DOHH2 (cell line): ENCODE measurements around the gene HMCES.

Source experiments
- H3F3A ChIP-seq: fragments of 200-600 bp; sonication (generic), shearing (Covaris generic); 2 replicates; pipeline ENCODE4 v1.6.0; 2016; ENCODE audit warnings: antibody characterized with exemption, mild to moderate bottlenecking; ENCODE audit not compliant: control insufficient read depth, insufficient read depth
- H3K27ac ChIP-seq: fragments of 200-600 bp; sonication (generic); 2 replicates; pipeline ENCODE4 v1.5.1; 2014; ENCODE audit warnings: low read depth, mild to moderate bottlenecking, low read length, moderate library complexity
- H3K27me3 ChIP-seq: fragments of 200-600 bp; sonication (generic); 2 replicates; pipeline ENCODE4 v1.6.1; 2014; ENCODE audit warnings: mild to moderate bottlenecking, low read length, mixed read lengths; ENCODE audit not compliant: control insufficient read depth
- H3K36me3 ChIP-seq: fragments of 200-600 bp; sonication (generic); 2 replicates; pipeline ENCODE4 v1.6.1; 2014; ENCODE audit warnings: mild to moderate bottlenecking, low read length, moderate library complexity, mixed read lengths; ENCODE audit not compliant: control insufficient read depth
- H3K4me1 ChIP-seq: fragments of 200-600 bp; sonication (generic); 2 replicates; pipeline ENCODE4 v1.6.1; 2014; ENCODE audit warnings: mild to moderate bottlenecking, low read length, mixed read lengths; ENCODE audit not compliant: control insufficient read depth
- H3K4me2 ChIP-seq: fragments of 200-600 bp; sonication (generic); 2 replicates; pipeline ENCODE4 v1.6.0; 2014; ENCODE audit warnings: mild to moderate bottlenecking, low read length, moderate library complexity
- H3K4me3 ChIP-seq: fragments of 200-600 bp; sonication (generic); 2 replicates; pipeline ENCODE4 v1.5.1; 2014; ENCODE audit warnings: mild to moderate bottlenecking, low read length, mixed read lengths
- H3K79me2 ChIP-seq: fragments of 200-600 bp; sonication (generic); 2 replicates; pipeline ENCODE4 v1.6.1; 2014; ENCODE audit warnings: mild to moderate bottlenecking, low read length, mixed read lengths; ENCODE audit not compliant: control insufficient read depth
- H3K9me2 ChIP-seq: fragments of 200-600 bp; sonication (generic); replicated peaks from 2 replicates; pipeline ENCODE4 v1.6.1; 2014; ENCODE audit warnings: mild to moderate bottlenecking, low read length, mixed read lengths; ENCODE audit not compliant: control insufficient read depth
- H3K9me3 ChIP-seq: fragments of 200-600 bp; sonication (generic); 2 replicates; pipeline ENCODE4 v1.6.1; 2014; ENCODE audit warnings: antibody characterized with exemption, low read length, mixed read lengths; ENCODE audit not compliant: control insufficient read depth, insufficient read depth
- H4K20me1 ChIP-seq: fragments of 200-600 bp; sonication (generic); 2 replicates; pipeline ENCODE4 v1.6.0; 2014; ENCODE audit warnings: low read depth, mild to moderate bottlenecking, antibody characterized with exemption, low read length, moderate library complexity; ENCODE audit not compliant: control insufficient read depth, insufficient read depth
- EZH2phosphoT487 ChIP-seq: fragments of 200-600 bp; sonication (generic); IDR thresholded peaks from 2 replicates; pipeline ENCODE4 v1.6.1; 2017; ENCODE audit warnings: borderline replicate concordance, mild to moderate bottlenecking, antibody characterized with exemption, low read length, moderate library complexity, mixed read lengths
- TF ChIP-seq, protein P1 (sequence below): fragments of 200-600 bp; sonication (generic); IDR thresholded peaks from one replicate; pipeline ENCODE4 v1.5.1; 2014; ENCODE audit warnings: antibody characterized with exemption, mild to moderate bottlenecking, low read depth, low read length; ENCODE audit not compliant: poor library complexity, severe bottlenecking

The HMCES gene

DNA sequence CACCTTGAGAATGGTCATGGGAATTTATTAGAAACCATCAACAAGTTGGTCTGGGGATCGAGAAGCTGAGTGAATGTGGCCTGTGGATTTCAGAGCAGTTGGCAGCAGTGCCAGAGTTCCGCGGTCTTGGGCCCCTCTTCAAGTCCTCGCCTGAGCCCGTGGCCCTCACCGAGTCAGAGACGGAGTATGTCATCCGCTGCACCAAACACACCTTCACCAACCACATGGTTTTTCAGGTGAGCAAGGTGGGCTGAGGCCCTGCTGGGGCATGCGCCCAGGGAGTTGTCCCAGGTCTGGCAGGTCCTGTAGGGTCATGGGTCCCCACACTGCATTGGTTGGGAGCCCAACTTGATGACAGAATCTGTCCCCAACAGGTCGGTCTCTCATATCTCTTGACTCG lies 7.0 kb upstream of the HMCES start:
- Histone ChIP-seq H3K27ac (no peak overlapping the region), H3K79me2 (no peaks in the 10 kb centered on the region), H3F3A (peaks cover 15% of the 10 kb centered on the region), H3K9me2 (no peaks in the 10 kb centered on the region), H3K9me3 (no peaks in the 10 kb centered on the region), H3K36me3 (peaks cover 89% of the 10 kb centered on the region), H3K4me2 (no peak overlapping the region), H3K4me3 (no peak overlapping the region), H3K27me3 (no peaks in the 10 kb centered on the region), H3K4me1 (peaks cover 38% of the 10 kb centered on the region), H4K20me1 (no peaks in the 10 kb centered on the region)
- TF ChIP-seq, protein P1, sequence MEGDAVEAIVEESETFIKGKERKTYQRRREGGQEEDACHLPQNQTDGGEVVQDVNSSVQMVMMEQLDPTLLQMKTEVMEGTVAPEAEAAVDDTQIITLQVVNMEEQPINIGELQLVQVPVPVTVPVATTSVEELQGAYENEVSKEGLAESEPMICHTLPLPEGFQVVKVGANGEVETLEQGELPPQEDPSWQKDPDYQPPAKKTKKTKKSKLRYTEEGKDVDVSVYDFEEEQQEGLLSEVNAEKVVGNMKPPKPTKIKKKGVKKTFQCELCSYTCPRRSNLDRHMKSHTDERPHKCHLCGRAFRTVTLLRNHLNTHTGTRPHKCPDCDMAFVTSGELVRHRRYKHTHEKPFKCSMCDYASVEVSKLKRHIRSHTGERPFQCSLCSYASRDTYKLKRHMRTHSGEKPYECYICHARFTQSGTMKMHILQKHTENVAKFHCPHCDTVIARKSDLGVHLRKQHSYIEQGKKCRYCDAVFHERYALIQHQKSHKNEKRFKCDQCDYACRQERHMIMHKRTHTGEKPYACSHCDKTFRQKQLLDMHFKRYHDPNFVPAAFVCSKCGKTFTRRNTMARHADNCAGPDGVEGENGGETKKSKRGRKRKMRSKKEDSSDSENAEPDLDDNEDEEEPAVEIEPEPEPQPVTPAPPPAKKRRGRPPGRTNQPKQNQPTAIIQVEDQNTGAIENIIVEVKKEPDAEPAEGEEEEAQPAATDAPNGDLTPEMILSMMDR: no peak
- no peak for TF ChIP-seq EZH2phosphoT487

DNA sequence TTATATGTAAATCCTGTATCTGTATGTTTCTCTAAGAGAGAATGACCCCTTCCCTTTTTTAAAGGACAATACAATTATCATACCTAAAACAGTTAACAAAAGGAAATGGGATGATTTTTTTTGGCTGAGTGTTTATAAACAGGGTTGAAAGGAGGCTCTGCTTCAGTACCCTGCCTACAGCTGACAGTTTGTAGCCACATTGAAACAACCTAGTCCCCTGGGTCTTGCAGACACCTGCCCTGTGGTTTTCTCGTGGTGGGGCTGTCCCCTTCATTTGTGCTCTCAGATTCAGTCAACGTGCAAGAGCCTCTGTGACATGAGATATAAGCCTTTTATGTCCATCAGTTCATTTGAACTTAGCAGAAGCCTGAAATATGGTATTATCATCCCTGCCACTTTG lies 2.3 kb upstream of the HMCES start:
- Histone ChIP-seq H3K4me2 (peak overlapping the region; percentile 89), H3K79me2 (peaks cover 37% of the 10 kb centered on the region), H3K9me2 (no peaks in the 10 kb centered on the region), H3K9me3 (no peaks in the 10 kb centered on the region), H4K20me1 (no peaks in the 10 kb centered on the region), H3K4me3 (peak overlapping the region; percentile 99), H3K27ac (peak overlapping the region; percentile 95), H3F3A (peaks cover 37% of the 10 kb centered on the region), H3K36me3 (peaks cover 85% of the 10 kb centered on the region), H3K4me1 (peaks cover 67% of the 10 kb centered on the region), H3K27me3 (no peaks in the 10 kb centered on the region)
- TF ChIP-seq, protein P1: no peak
- TF ChIP-seq EZH2phosphoT487: no peak

DNA sequence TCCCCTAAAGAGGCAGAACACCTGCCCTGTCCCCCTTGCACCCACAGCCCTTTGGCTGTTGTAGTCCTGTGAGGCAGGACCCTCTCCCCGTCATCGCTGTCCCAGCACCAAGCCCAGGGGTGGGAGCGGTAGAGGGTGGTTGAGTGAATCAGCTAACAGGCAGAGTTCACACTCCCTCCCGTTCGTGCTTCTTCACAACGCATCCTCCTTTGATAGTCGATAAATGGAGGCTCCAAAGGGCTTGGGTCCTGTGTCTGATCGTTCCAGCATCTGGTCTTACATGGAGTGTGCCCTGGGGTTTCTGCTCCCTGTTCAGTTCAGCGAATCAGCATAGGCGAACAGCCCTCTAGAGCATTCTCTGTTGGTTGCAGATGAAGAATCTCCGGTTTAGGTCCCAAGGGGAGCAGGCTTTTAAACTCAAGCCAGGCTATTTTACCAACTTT lies 820 bp upstream of the HMCES start:
- no peak for TF ChIP-seq EZH2phosphoT487
- TF ChIP-seq, protein P1: no peak
- Histone ChIP-seq H3K4me2 (peak overlapping the region; percentile 89), H3K27me3 (no peaks in the 10 kb centered on the region), H3F3A (peaks cover 51% of the 10 kb centered on the region), H3K9me3 (no peaks in the 10 kb centered on the region), H3K27ac (peak overlapping the region; percentile 95), H3K4me3 (peak overlapping the region; percentile 99), H3K4me1 (peaks cover 77% of the 10 kb centered on the region), H3K9me2 (no peaks in the 10 kb centered on the region), H3K36me3 (peaks cover 73% of the 10 kb centered on the region), H4K20me1 (peaks cover 1% of the 10 kb centered on the region), H3K79me2 (peaks cover 42% of the 10 kb centered on the region)
